Spinal cord (tissue), 10 donors: Measurements from ENCODE around the gene PSD4. TPM values are rescaled to one million over a fixed set of nuclear protein-coding genes. Genes with fewer than 3 reads are reported as not detected.

Experiments used
- DNase-seq, 6 donors: peaks; one replicate each; pipeline versions ENCODE4 v3.0.0 to v3.0.0-alpha.2; 2013 to 2015; ENCODE audit warnings: low spot score in 6 of 6, low read depth in 4 of 6
- H3K27ac ChIP-seq: one replicate; pipeline ENCODE4 v1.5.1; 2013; ENCODE audit warnings: low read depth, low read length, control low read depth
- H3K27me3 ChIP-seq: one replicate; pipeline ENCODE4 v1.6.1; 2013; ENCODE audit warnings: low read length; ENCODE audit not compliant: control insufficient read depth, insufficient read depth
- H3K36me3 ChIP-seq: one replicate; pipeline ENCODE4 v1.6.1; 2013; ENCODE audit warnings: low read length; ENCODE audit not compliant: control insufficient read depth, insufficient read depth
- H3K4me1 ChIP-seq: one replicate; pipeline ENCODE4 v1.6.1; 2013; ENCODE audit warnings: low read length; ENCODE audit not compliant: control insufficient read depth, insufficient read depth
- H3K4me3 ChIP-seq: one replicate; pipeline ENCODE4 v1.5.1; 2013; ENCODE audit warnings: low read depth, low read length, control low read depth
- H3K9me3 ChIP-seq: one replicate; pipeline ENCODE4 v1.6.1; 2013; ENCODE audit warnings: low read length; ENCODE audit not compliant: control insufficient read depth, insufficient read depth
- WGBS: methylation state at CpG from one replicate; pipeline ENCODE4 v1.1.5; 2013; ENCODE audit warnings: missing lambda C conversion rate; ENCODE audit not compliant: insufficient coverage; 5-methylcytosine and 5-hydroxymethylcytosine counted together
- polyA plus RNA-seq, 2 donors: library from polyadenylated mRNA; unstranded; fragments of 120-200 nt; gene quantifications; one replicate each; pipeline ENCODE4 v1.2.1, GENCODE V29; 2013; ENCODE audit not compliant: insufficient read length in 2 of 2
- total RNA-seq, 2 donors: library from RNA; depleted of rRNA in 1 of 2; stranded (reverse); fragments of 120-200 nt in 1 of 2; fragments of >200 nt in 1 of 2; gene quantifications; one replicate each; pipeline versions ENCODE4 v1.2.3 to v1.2.4, GENCODE V29; 2013 to 2014
- donor health status: healthy.

PSD4 gene
- total and polyA plus RNA-seq, 4 donors: 4.2 to 7.1 (median 5.9) TPM

- 89% methylated on average over 6 of the region's 8 CpGs for WGBS
These were observed 9.5 kb downstream of the PSD4 start for GRCh38 chr2:113183264-113183663.

DNA sequence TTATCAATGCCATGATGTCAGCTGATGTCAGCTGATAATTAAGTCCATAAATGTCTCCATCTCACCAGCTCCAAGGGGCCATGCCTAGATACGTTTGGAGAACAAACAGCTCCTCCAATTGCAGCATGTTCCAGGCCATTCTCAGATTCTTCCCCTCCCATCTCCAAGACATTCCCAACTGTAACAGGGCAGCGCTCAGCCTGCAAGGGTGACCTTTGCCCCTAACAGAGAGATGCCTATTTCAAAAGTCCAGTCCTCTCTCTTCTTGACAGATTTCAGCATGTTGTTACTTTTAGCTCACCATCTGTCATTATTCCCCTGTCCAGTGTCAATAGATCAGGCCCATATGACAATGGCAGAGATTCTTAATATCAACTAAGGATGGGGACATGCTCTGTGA, 9.9 kb downstream of the PSD4 start:
- no peak overlapping the region for H3K27ac ChIP-seq
- 54% methylated on average over 2 of the region's 2 CpGs for WGBS
- H3K27me3 ChIP-seq: no peaks in the 10 kb centered on the region
- no peak overlapping the region for H3K4me3 ChIP-seq
- peaks cover 22% of the 10 kb centered on the region for H3K4me1 ChIP-seq
- no peaks in the 10 kb centered on the region for H3K36me3 ChIP-seq
- no peak for DNase-seq
- no peaks in the 10 kb centered on the region for H3K9me3 ChIP-seq

More at GRCh38 chr2:113183264-113183663, 9.5 kb downstream of the PSD4 start:
- H3K36me3 ChIP-seq: no peaks in the 10 kb centered on the region
- H3K4me3 ChIP-seq: no peak overlapping the region
- peaks cover 22% of the 10 kb centered on the region for H3K4me1 ChIP-seq
- H3K27me3 ChIP-seq: no peaks in the 10 kb centered on the region
- H3K9me3 ChIP-seq: no peaks in the 10 kb centered on the region
- H3K27ac ChIP-seq: no peak overlapping the region
- DNase-seq: no peak

- Histone ChIP-seq H3K9me3 (no peaks in the 10 kb centered on the region), H3K4me1 (peaks cover 22% of the 10 kb centered on the region), H3K4me3 (no peak overlapping the region), H3K27me3 (no peaks in the 10 kb centered on the region), H3K27ac (no peak overlapping the region), H3K36me3 (no peaks in the 10 kb centered on the region)
- 95% methylated on average over 7 of the region's 8 CpGs for WGBS
- DNase-seq: no peak
These were observed 10.9 kb downstream of the PSD4 start for GRCh38 chr2:113184531-113185230.

DNA sequence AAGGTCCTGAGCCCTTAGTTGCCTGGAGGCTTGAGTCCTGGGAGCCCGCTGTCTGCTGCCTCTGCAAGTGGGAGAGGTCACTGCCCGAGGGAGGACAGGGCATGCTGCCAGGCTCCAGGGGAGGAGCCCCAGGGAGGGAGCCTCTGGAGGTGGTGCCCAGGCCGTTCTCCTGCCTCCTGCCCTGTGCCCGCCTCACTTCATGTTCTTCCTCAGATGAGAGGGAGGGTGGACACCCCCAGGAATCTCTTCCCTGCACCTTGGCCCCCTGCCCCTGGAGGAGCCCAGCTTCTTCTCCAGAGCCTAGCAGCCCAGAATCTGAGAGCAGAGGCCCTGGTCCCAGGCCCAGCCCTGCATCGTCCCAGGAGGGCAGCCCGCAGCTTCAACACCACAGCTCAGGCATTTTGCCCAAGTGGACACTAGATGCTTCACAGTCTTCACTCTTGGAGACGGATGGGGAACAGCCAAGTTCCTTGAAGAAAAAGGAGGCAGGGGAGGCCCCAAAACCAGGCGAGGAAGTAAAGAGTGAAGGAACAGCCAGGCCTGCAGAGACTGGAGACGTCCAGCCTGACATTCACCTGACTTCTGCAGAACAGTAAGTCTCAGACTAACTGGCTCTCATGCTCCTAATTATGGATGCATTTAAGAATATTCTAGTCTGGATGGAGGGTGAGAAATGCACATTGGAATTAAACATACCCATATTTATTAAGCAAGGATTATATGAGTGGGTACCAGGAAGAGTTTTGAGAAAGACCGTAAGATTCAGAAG, 12.1 kb downstream of the PSD4 start:
- H3K36me3 ChIP-seq: no peaks in the 10 kb centered on the region
- H3K4me3 ChIP-seq: no peak overlapping the region
- DNase-seq: no peak
- peaks cover 22% of the 10 kb centered on the region for H3K4me1 ChIP-seq
- 71% methylated on average over 7 of the region's 10 CpGs for WGBS
- no peaks in the 10 kb centered on the region for H3K27me3 ChIP-seq
- no peak overlapping the region for H3K27ac ChIP-seq
- H3K9me3 ChIP-seq: no peaks in the 10 kb centered on the region

- no peaks in the 10 kb centered on the region for H3K9me3 ChIP-seq
- 86% methylated on average over 5 of the region's 5 CpGs for WGBS
- H3K4me1 ChIP-seq: peaks cover 16% of the 10 kb centered on the region
- H3K36me3 ChIP-seq: no peaks in the 10 kb centered on the region
- H3K27me3 ChIP-seq: no peaks in the 10 kb centered on the region
- H3K27ac ChIP-seq: no peak overlapping the region
- DNase-seq: no peak
- H3K4me3 ChIP-seq: no peak overlapping the region
These were observed 12.6 kb downstream of the PSD4 start for GRCh38 chr2:113186433-113186796.

DNA sequence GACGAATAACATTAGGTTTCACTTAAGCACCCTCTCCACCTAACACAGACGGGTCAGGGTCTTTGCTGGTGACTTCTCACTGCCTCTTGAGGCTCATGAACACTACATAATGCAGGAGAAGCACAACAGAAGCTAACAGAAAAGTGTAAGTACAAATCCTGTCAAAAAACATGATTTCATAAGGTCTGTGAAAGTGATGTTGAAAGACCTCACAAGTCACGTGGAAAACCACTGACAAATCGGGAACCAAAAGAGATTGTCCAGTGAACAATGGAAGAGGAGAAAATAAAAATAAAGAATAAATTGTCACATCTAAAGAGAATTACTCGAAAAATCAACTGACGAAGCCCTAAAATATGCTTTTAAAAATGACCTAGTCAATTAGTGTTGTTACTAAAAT, 14.0 kb downstream of the PSD4 start:
- Histone ChIP-seq H3K9me3 (no peaks in the 10 kb centered on the region), H3K36me3 (peaks cover 2% of the 10 kb centered on the region), H3K4me1 (peaks cover 10% of the 10 kb centered on the region), H3K27ac (no peak overlapping the region), H3K4me3 (no peak overlapping the region), H3K27me3 (no peaks in the 10 kb centered on the region)
- DNase-seq: no peak
- no CpG with 5 or more reads among the region's 6 CpGs for WGBS

GRCh38 chr2:113190871-113191270, 17.1 kb downstream of the PSD4 start:
- no peak for DNase-seq
- no CpG with 5 or more reads among the region's 1 CpG for WGBS
- no peaks in the 10 kb centered on the region for H3K9me3 ChIP-seq
- peaks cover 1% of the 10 kb centered on the region for H3K4me1 ChIP-seq
- H3K27ac ChIP-seq: no peak overlapping the region
- peaks cover 3% of the 10 kb centered on the region for H3K36me3 ChIP-seq
- no peaks in the 10 kb centered on the region for H3K27me3 ChIP-seq
- no peak overlapping the region for H3K4me3 ChIP-seq

- no peaks in the 10 kb centered on the region for H3K27me3 ChIP-seq
- WGBS: 81% methylated on average over 4 of the region's 7 CpGs
- peaks cover 3% of the 10 kb centered on the region for H3K36me3 ChIP-seq
- no peaks in the 10 kb centered on the region for H3K4me1 ChIP-seq
- no peaks in the 10 kb centered on the region for H3K9me3 ChIP-seq
- no peak overlapping the region for H3K27ac ChIP-seq
- no peak overlapping the region for H3K4me3 ChIP-seq
- DNase-seq: no peak
These were observed 18.8 kb downstream of the PSD4 start for GRCh38 chr2:113192459-113193100.

DNA sequence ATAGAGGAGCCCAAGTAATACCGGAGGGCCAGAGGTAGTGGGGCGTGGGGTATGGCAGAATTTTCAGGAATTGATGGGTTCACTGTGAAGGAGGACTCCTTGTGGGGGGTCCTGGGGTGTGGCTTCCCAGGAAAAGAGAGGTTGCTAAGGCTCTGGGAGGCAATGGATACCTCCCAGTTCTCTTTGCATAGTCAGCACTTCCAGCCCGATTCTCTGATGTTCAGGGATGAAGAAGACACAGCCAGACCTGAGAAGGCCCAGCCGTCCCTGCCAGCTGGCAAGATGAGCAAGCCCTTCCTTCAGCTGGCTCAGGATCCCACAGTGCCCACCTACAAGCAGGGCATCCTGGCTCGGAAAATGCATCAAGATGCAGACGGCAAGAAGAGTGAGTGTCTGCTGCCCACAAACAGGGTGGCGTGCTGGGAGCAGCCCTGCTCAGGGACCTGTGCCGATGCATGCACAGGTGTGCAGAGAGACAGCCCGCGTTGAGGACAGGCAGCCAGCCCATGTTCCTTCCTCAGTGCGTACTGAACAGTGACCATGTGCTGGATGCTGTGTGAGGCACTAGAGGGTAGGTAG, 22.2 kb downstream of the PSD4 start:
- H3K27me3 ChIP-seq: no peaks in the 10 kb centered on the region
- no peak overlapping the region for H3K4me3 ChIP-seq
- WGBS: 92% methylated on average over 11 of the region's 11 CpGs
- no peaks in the 10 kb centered on the region for H3K9me3 ChIP-seq
- DNase-seq: no peak
- no peak overlapping the region for H3K27ac ChIP-seq
- peaks cover 15% of the 10 kb centered on the region for H3K4me1 ChIP-seq
- peaks cover 4% of the 10 kb centered on the region for H3K36me3 ChIP-seq
